Esophagus muscularis mucosa (tissue), 3 donors: ENCODE results near the gene EPAS1.

Source experiments
- CTCF ChIP-seq, 3 experiments: fragments of 200-600 bp in 2 of 3; fragments of 450-650 bp in 1 of 3; sonication (generic) in 2 of 3; IDR thresholded peaks; one replicate each; pipeline ENCODE4 v1.5.1; 2017 to 2019; ENCODE audit warnings: antibody characterized with exemption in 3 of 3, mild to moderate bottlenecking in 2 of 3, moderate library complexity in 1 of 3
- POLR2A ChIP-seq: fragments of 450-650 bp; IDR thresholded peaks from one replicate; pipeline ENCODE4 v1.6.1; 2017; ENCODE audit warnings: antibody characterized with exemption, moderate library complexity, mild to moderate bottlenecking, low read depth

- TF ChIP-seq CTCF (IDR thresholded peaks at IDR 0.05): no peak
- TF ChIP-seq POLR2A: no peak
Measured at GRCh38 chr2:46327627-46328026, 30.4 kb downstream of the EPAS1 start.
